ENCODE measurements around the gene GJD4. TPM values are rescaled to one million over a fixed set of nuclear protein-coding genes. Genes with fewer than 3 reads are reported as not detected.

GJD4 gene
- total and polyA plus RNA-seq, 2 donors (not counting 3 experiments of a cell fraction or from before 2014, with no cell fraction given) = not detected

DNA sequence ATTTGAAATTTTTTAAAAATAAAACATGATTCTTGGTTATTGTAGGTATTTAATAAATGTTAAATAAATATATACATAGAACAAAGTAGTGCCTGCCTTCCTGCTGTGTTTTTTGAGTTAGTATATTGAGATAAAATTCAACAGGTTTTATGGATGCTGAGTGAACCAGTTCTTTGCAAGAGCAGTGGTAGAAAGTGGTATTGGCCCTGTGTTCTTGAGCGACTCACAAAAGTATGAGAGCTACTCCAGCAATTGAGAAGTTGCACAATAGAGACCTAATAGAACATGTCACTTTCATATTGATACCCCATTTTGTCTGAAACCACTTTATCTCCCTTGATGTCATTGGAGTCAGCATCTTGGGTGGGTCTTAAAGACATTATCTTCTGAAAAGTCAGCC is 32.6 kb upstream of the GJD4 start:
- no peaks in the 10 kb centered on the region for H3K79me2 ChIP-seq (ENCODE audit: control insufficient read depth, insufficient read depth, low read length)
- H3K4me1 ChIP-seq (ENCODE audit: control insufficient read depth, extremely low read depth, insufficient read depth, low read length) = peaks cover 24% of the 10 kb centered on the region
- H3K27me3 ChIP-seq (ENCODE audit: control insufficient read depth in 2 of 2, insufficient read depth in 2 of 2, low read length in 2 of 2) = no peaks in the 10 kb centered on the region
- ChIA-PET POLR2A (no interaction called here), CTCF (interaction anchor here (5.2 kb wide), 1 partner anchor 10 kb away, joined by 55 read pairs; no protein-coding TSS in a partner anchor)
- FAIRE-seq = no peak
- H3K4me3 ChIP-seq (replicated peaks in 1 of 3; ENCODE audit: insufficient read depth in 1 of 3, low read depth in 1 of 3, low read length in 3 of 3) = no peak overlapping the region
- H3K9me1 ChIP-seq (replicated peaks; ENCODE audit: control insufficient read depth, extremely low read depth, insufficient read depth, low read length) = no peaks in the 10 kb centered on the region
- no peaks in the 10 kb centered on the region for H3K9me3 ChIP-seq (replicated peaks; ENCODE audit: control insufficient read depth, insufficient read depth, low read length)
- no peaks in the 10 kb centered on the region for H4K20me1 ChIP-seq (replicated peaks; ENCODE audit: control insufficient read depth, extremely low read depth, insufficient read depth, low read length)
- intact Hi-C loops (cut with micrococcal nuclease) (loop anchor here (10.0 kb wide), 1 partner anchor 1312 kb away; no protein-coding TSS in a partner anchor), dilution Hi-C loops (cut with MboI; ENCODE audit: extremely low pct_ligation_motif_present, low sequenced_read_pairs) (no loop called here)
- H3K27ac ChIP-seq (ENCODE audit: insufficient read depth, low read depth, low read length) = no peak overlapping the region
- no peak overlapping the region for H3K9ac ChIP-seq (replicated peaks; ENCODE audit: extremely low read depth, insufficient read depth, low read length)
- TF ChIP-seq, protein P1, sequence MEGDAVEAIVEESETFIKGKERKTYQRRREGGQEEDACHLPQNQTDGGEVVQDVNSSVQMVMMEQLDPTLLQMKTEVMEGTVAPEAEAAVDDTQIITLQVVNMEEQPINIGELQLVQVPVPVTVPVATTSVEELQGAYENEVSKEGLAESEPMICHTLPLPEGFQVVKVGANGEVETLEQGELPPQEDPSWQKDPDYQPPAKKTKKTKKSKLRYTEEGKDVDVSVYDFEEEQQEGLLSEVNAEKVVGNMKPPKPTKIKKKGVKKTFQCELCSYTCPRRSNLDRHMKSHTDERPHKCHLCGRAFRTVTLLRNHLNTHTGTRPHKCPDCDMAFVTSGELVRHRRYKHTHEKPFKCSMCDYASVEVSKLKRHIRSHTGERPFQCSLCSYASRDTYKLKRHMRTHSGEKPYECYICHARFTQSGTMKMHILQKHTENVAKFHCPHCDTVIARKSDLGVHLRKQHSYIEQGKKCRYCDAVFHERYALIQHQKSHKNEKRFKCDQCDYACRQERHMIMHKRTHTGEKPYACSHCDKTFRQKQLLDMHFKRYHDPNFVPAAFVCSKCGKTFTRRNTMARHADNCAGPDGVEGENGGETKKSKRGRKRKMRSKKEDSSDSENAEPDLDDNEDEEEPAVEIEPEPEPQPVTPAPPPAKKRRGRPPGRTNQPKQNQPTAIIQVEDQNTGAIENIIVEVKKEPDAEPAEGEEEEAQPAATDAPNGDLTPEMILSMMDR (IDR thresholded peaks at IDR 0.05; ENCODE audit: extremely low read depth in 1 of 2, insufficient read depth in 1 of 2, low read depth in 1 of 2, low read length in 2 of 2) = no peak
- TF ChIP-seq, protein P2, sequence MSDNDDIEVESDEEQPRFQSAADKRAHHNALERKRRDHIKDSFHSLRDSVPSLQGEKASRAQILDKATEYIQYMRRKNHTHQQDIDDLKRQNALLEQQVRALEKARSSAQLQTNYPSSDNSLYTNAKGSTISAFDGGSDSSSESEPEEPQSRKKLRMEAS (IDR thresholded peaks at IDR 0.05; ENCODE audit: insufficient read depth, insufficient read length) = no peak
- TF ChIP-seq MYC (IDR thresholded peaks at IDR 0.05; ENCODE audit: low read depth, low read length) (no peak), POLR2A (IDR thresholded peaks at IDR 0.05; ENCODE audit: low read depth, low read length) (no peak), GATA2 (IDR thresholded peaks at IDR 0.05; ENCODE audit: insufficient read depth, insufficient read length, low read depth, low read length) (no peak), FOS (IDR thresholded peaks at IDR 0.05; ENCODE audit: borderline replicate concordance, insufficient read depth, low read length) (no peak), POLR2AphosphoS5 (IDR thresholded peaks at IDR 0.05; ENCODE audit: insufficient read depth, low read depth, low read length) (no peak), JUN (IDR thresholded peaks at IDR 0.05; ENCODE audit: borderline replicate concordance, insufficient read depth, insufficient read length, low read depth) (no peak)
- peaks cover 10 to 25% of the 10 kb centered on the region in 2 experiments for H3K36me3 ChIP-seq (ENCODE audit: control insufficient read depth in 2 of 2, extremely low read depth in 1 of 2, insufficient read depth in 2 of 2, low read length in 2 of 2)
- no peak overlapping the region for H2AFZ ChIP-seq (ENCODE audit: low read depth, low read length)
- DNase-seq (ENCODE audit: low read depth, low spot score) = no peak
- BruUV-seq (replicated peaks) = no TSS peak
- H3K4me2 ChIP-seq (ENCODE audit: insufficient read depth, low read length) = no peak overlapping the region
